ENCODE results near the gene CCDC127. TPM values are rescaled to one million over a fixed set of nuclear protein-coding genes. Genes with fewer than 3 reads are reported as not detected.

CCDC127 gene
- total and polyA plus RNA-seq, 2 donors (not counting 3 experiments of a cell fraction or from before 2014, with no cell fraction given) = 3.4 to 6.3 TPM

DNA sequence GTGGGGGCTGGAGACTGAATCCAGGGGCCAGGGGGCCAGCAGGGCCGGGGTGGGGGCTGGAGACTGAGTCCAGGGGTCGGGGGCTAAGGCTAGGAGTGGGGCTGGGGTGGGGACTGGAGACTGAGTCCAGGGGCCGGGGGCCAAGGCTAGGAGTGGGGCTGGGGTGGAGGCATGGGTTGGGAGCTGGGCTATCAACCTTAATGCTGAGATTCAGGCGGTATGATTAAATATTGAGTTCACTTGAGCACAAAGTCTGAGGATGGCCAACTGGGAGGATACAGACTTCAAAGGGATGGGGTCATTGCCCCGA is 43.7 kb downstream of the CCDC127 start:
- Histone ChIP-seq H3K9me3 (replicated peaks; ENCODE audit: control insufficient read depth, insufficient read depth, low read length) (no peaks in the 10 kb centered on the region), H3K4me3 (replicated peaks in 1 of 3; ENCODE audit: insufficient read depth in 1 of 3, low read depth in 1 of 3, low read length in 3 of 3) (no peak overlapping the region), H3K4me2 (ENCODE audit: insufficient read depth, low read length) (no peak overlapping the region), H3K4me1 (ENCODE audit: control insufficient read depth, extremely low read depth, insufficient read depth, low read length) (no peaks in the 10 kb centered on the region), H4K20me1 (replicated peaks; ENCODE audit: control insufficient read depth, extremely low read depth, insufficient read depth, low read length) (no peaks in the 10 kb centered on the region), H3K27me3 (ENCODE audit: control insufficient read depth in 2 of 2, insufficient read depth in 2 of 2, low read length in 2 of 2) (peaks cover 2 to 5% of the 10 kb centered on the region in 2 experiments), H3K9me1 (replicated peaks; ENCODE audit: control insufficient read depth, extremely low read depth, insufficient read depth, low read length) (no peaks in the 10 kb centered on the region), H3K79me2 (ENCODE audit: control insufficient read depth, insufficient read depth, low read length) (no peaks in the 10 kb centered on the region), H3K36me3 (ENCODE audit: control insufficient read depth in 2 of 2, extremely low read depth in 1 of 2, insufficient read depth in 2 of 2, low read length in 2 of 2) (no peaks in the 10 kb centered on the region), H2AFZ (ENCODE audit: low read depth, low read length) (no peak overlapping the region), H3K9ac (replicated peaks; ENCODE audit: extremely low read depth, insufficient read depth, low read length) (no peak overlapping the region), H3K27ac (ENCODE audit: insufficient read depth, low read depth, low read length) (no peak overlapping the region)
- FAIRE-seq (no peak), DNase-seq (ENCODE audit: low read depth, low spot score) (no peak)
- intact Hi-C loops (cut with micrococcal nuclease) = no loop called here
- TF ChIP-seq FOS (IDR thresholded peaks at IDR 0.05; ENCODE audit: borderline replicate concordance, insufficient read depth, low read length) (no peak), POLR2A (IDR thresholded peaks at IDR 0.05; ENCODE audit: low read depth, low read length) (no peak), GATA2 (IDR thresholded peaks at IDR 0.05; ENCODE audit: insufficient read depth, insufficient read length, low read depth, low read length) (no peak), JUN (IDR thresholded peaks at IDR 0.05; ENCODE audit: borderline replicate concordance, insufficient read depth, insufficient read length, low read depth) (no peak), EZH2 (IDR thresholded peaks at IDR 0.05; ENCODE audit: borderline replicate concordance, low read depth, low read length, severe bottlenecking) (no peak), POLR2AphosphoS5 (IDR thresholded peaks at IDR 0.05; ENCODE audit: insufficient read depth, low read depth, low read length) (no peak), MYC (IDR thresholded peaks at IDR 0.05; ENCODE audit: low read depth, low read length) (no peak)
- TF ChIP-seq, protein P1, sequence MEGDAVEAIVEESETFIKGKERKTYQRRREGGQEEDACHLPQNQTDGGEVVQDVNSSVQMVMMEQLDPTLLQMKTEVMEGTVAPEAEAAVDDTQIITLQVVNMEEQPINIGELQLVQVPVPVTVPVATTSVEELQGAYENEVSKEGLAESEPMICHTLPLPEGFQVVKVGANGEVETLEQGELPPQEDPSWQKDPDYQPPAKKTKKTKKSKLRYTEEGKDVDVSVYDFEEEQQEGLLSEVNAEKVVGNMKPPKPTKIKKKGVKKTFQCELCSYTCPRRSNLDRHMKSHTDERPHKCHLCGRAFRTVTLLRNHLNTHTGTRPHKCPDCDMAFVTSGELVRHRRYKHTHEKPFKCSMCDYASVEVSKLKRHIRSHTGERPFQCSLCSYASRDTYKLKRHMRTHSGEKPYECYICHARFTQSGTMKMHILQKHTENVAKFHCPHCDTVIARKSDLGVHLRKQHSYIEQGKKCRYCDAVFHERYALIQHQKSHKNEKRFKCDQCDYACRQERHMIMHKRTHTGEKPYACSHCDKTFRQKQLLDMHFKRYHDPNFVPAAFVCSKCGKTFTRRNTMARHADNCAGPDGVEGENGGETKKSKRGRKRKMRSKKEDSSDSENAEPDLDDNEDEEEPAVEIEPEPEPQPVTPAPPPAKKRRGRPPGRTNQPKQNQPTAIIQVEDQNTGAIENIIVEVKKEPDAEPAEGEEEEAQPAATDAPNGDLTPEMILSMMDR (IDR thresholded peaks at IDR 0.05; ENCODE audit: extremely low read depth in 1 of 2, insufficient read depth in 1 of 2, low read depth in 1 of 2, low read length in 2 of 2) = no peak
- CTCF ChIA-PET = interaction anchor here (0.6 kb wide), 1 partner anchor 39 kb away, joined by 3 read pairs; no protein-coding TSS in a partner anchor
- BruUV-seq (replicated peaks) = no TSS peak
- dilution Hi-C loops (cut with MboI; ENCODE audit: extremely low pct_ligation_motif_present, low sequenced_read_pairs) = no loop called here
- POLR2A ChIA-PET = no interaction called here

Measured in endothelial cell of umbilical vein (primary cell).